ENCODE results near the gene TNNI3K. TPM values are rescaled to one million over a fixed set of nuclear protein-coding genes. Genes with fewer than 3 reads are reported as not detected.

TNNI3K gene
- total RNA-seq, 2 donors from 2014 or later, result 0.59 to 0.96 TPM

GRCh38 chr1:74523873-74524480 is 288.8 kb downstream of the TNNI3K start:
- intact Hi-C loops (cut with DNase I), result no loop called here
- Histone ChIP-seq H3K27me3 (no peaks in the 10 kb centered on the region), H3K4me3 (no peak overlapping the region), H3K27ac (no peak overlapping the region), H3K36me3 (no peaks in the 10 kb centered on the region), H3K9me3 (no peaks in the 10 kb centered on the region), H3K4me1 (no peaks in the 10 kb centered on the region), H3K9ac (ENCODE audit: low read depth in 2 of 2, low read length in 2 of 2) (no peak overlapping the region)
- TF ChIP-seq CTCF (IDR thresholded peaks at IDR 0.05), result no peak
- DNase-seq, result no peak

- intact Hi-C loops (cut with DNase I), result no loop called here
- Histone ChIP-seq H3K27ac (no peak overlapping the region), H3K9ac (ENCODE audit: low read depth in 2 of 2, low read length in 2 of 2) (no peak overlapping the region), H3K4me1 (no peaks in the 10 kb centered on the region), H3K27me3 (no peaks in the 10 kb centered on the region), H3K9me3 (no peaks in the 10 kb centered on the region), H3K36me3 (no peaks in the 10 kb centered on the region), H3K4me3 (no peak overlapping the region)
- no peak for TF ChIP-seq CTCF (IDR thresholded peaks at IDR 0.05)
- DNase-seq, result no peak
Measured at GRCh38 chr1:74526708-74527107, 291.5 kb downstream of the TNNI3K start.

GRCh38 chr1:74528123-74528522 is 292.9 kb downstream of the TNNI3K start:
- no peaks in the 10 kb centered on the region for H3K36me3 ChIP-seq
- no peak overlapping the region for H3K9ac ChIP-seq (ENCODE audit: low read depth in 2 of 2, low read length in 2 of 2)
- no peak overlapping the region for H3K4me3 ChIP-seq
- H3K4me1 ChIP-seq, result no peaks in the 10 kb centered on the region
- H3K9me3 ChIP-seq, result no peaks in the 10 kb centered on the region
- no peak for DNase-seq
- no peaks in the 10 kb centered on the region for H3K27me3 ChIP-seq
- intact Hi-C loops (cut with DNase I), result no loop called here
- no peak overlapping the region for H3K27ac ChIP-seq
- TF ChIP-seq CTCF (IDR thresholded peaks at IDR 0.05), result no peak

- Histone ChIP-seq H3K27ac (no peak overlapping the region), H3K27me3 (no peaks in the 10 kb centered on the region), H3K36me3 (no peaks in the 10 kb centered on the region), H3K9ac (ENCODE audit: low read depth in 2 of 2, low read length in 2 of 2) (no peak overlapping the region), H3K4me1 (no peaks in the 10 kb centered on the region), H3K4me3 (no peak overlapping the region), H3K9me3 (no peaks in the 10 kb centered on the region)
- intact Hi-C loops (cut with DNase I), result no loop called here
- no peak for TF ChIP-seq CTCF (IDR thresholded peaks at IDR 0.05)
- DNase-seq, result no peak
Measured at GRCh38 chr1:74530892-74531291, 295.7 kb downstream of the TNNI3K start.

GRCh38 chr1:74531796-74532195 is 296.6 kb downstream of the TNNI3K start:
- Histone ChIP-seq H3K9ac (ENCODE audit: low read depth in 2 of 2, low read length in 2 of 2) (no peak overlapping the region), H3K9me3 (no peaks in the 10 kb centered on the region), H3K36me3 (no peaks in the 10 kb centered on the region), H3K27ac (no peak overlapping the region), H3K4me1 (no peaks in the 10 kb centered on the region), H3K27me3 (no peaks in the 10 kb centered on the region), H3K4me3 (no peak overlapping the region)
- intact Hi-C loops (cut with DNase I), result no loop called here
- TF ChIP-seq CTCF (IDR thresholded peaks at IDR 0.05), result no peak
- no peak for DNase-seq

Data from colonic mucosa (tissue), 4 donors.